HepG2 (cell line): ENCODE data around the gene JTB. TPM values are rescaled to one million over a fixed set of nuclear protein-coding genes. Genes with fewer than 3 reads are reported as not detected.

ENCODE experiments used
- BHLHE40 ChIP-seq: IDR thresholded peaks from 2 replicates; pipeline ENCODE4 v1.6.1; 2011; ENCODE audit warnings: low read length, improper control_type of control experiment
- CC2D1A ChIP-seq: sonication (generic); formaldehyde crosslinking; IDR thresholded peaks from 2 replicates; pipeline ENCODE4 v1.8.1; 2023; ENCODE audit warnings: mild to moderate bottlenecking, missing genetic modification reagents
- EED ChIP-seq: sonication (generic); formaldehyde crosslinking; IDR thresholded peaks from 2 replicates; pipeline ENCODE4 v1.5.0; 2020; ENCODE audit warnings: mild to moderate bottlenecking, missing genetic modification reagents
- ETV6 ChIP-seq: sonication (generic); formaldehyde crosslinking; conservative IDR thresholded peaks from 2 replicates; pipeline ENCODE4 v1.4.0; 2020; ENCODE audit warnings: missing genetic modification reagents
- GMEB2 ChIP-seq: IDR thresholded peaks from 2 replicates; pipeline ENCODE4 v1.6.1; 2016; ENCODE audit warnings: missing biosample characterization, missing genetic modification reagents, low read depth
- MLX ChIP-seq: IDR thresholded peaks from 2 replicates; pipeline ENCODE4 v1.6.1; 2016
- NCOR1 ChIP-seq: fragments of 200-600 bp; sonication (generic); IDR thresholded peaks from 2 replicates; pipeline ENCODE4 v1.7.0; 2017; ENCODE audit warnings: antibody characterized with exemption, low read length, borderline replicate concordance
- TBX3 ChIP-seq: fragments of 450-650 bp; IDR thresholded peaks from 2 replicates; pipeline ENCODE4 v1.6.1; 2017; ENCODE audit warnings: antibody characterized with exemption, mild to moderate bottlenecking, inconsistent platforms, borderline replicate concordance
- TRAFD1 ChIP-seq: sonication (generic); formaldehyde crosslinking; IDR thresholded peaks from 2 replicates; pipeline ENCODE4 v1.5.1; 2020; ENCODE audit warnings: missing genetic modification reagents, mild to moderate bottlenecking, borderline replicate concordance
- TRIM22 ChIP-seq: fragments of 450-650 bp; IDR thresholded peaks from 2 replicates; pipeline ENCODE4 v1.6.1; 2017
- ZBTB33 ChIP-seq: sonication (generic); formaldehyde crosslinking; IDR thresholded peaks from 2 replicates; pipeline ENCODE4 v1.4.0; 2020; ENCODE audit warnings: missing genetic modification reagents
- ZNF138 ChIP-seq: sonication (generic); formaldehyde crosslinking; IDR thresholded peaks from 2 replicates; pipeline ENCODE4 v1.5.0; 2020; ENCODE audit warnings: mild to moderate bottlenecking, low read depth, missing genetic modification reagents
- ZNF335 ChIP-seq: sonication (generic); formaldehyde crosslinking; IDR thresholded peaks from 2 replicates; pipeline ENCODE4 v1.4.0; 2020; ENCODE audit warnings: missing genetic modification reagents
- ZNF382 ChIP-seq: sonication (generic); formaldehyde crosslinking; IDR thresholded peaks from 2 replicates; pipeline ENCODE4 v1.5.0; 2020; ENCODE audit warnings: missing genetic modification reagents, mild to moderate bottlenecking, borderline replicate concordance
- ZNF687 ChIP-seq: sonication (generic); formaldehyde crosslinking; IDR thresholded peaks from 2 replicates; pipeline ENCODE4 v1.5.1; 2020; ENCODE audit warnings: mild to moderate bottlenecking, missing genetic modification reagents, moderate library complexity
- ZNF747 ChIP-seq: sonication (generic); formaldehyde crosslinking; IDR thresholded peaks from 2 replicates; pipeline ENCODE4 v1.8.1; 2023; ENCODE audit warnings: missing genetic modification reagents, mild to moderate bottlenecking, borderline replicate concordance
- ZZZ3 ChIP-seq: sonication (generic); formaldehyde crosslinking; IDR thresholded peaks from 2 replicates; pipeline ENCODE4 v1.4.0; 2020; ENCODE audit warnings: missing genetic modification reagents, mild to moderate bottlenecking, borderline replicate concordance
- polyA plus RNA-seq, 8 experiments: library from polyadenylated mRNA; depleted of rRNA in 3 of 8; stranded (reverse) in 7 of 8; unstranded in 1 of 8; fragments of >200 nt; fragmentation: Illumina TruSeq in 4 of 8; extraction: Trizol in 4 of 8; gene quantifications; 2 replicates each; pipeline versions ENCODE4 v1.2.1 to v1.2.3, GENCODE V29; 2011 to 2016; ENCODE audit warnings: low read depth in 4 of 8, missing spikeins in 1 of 8, mixed read lengths in 1 of 8; ENCODE audit not compliant: insufficient read depth in 1 of 8
- total RNA-seq, 5 experiments: library from RNA; depleted of rRNA; stranded (reverse); fragments of >200 nt; fragmentation: Illumina TruSeq; extraction: Trizol; gene quantifications; 2 replicates each; pipeline ENCODE4 v1.2.3, GENCODE V29; 2016; ENCODE audit warnings: low read depth in 1 of 5

The JTB gene
- total and polyA plus RNA-seq, 2 of the 13 experiments (the other 11 are each of a cell fraction or from before 2014, with no cell fraction given): 96.7 to 99.2 TPM

GRCh38 chr1:153990468-153991150, 13.1 kb upstream of the JTB start, which contains the start of gene RPS27 (continued):
- TF ChIP-seq NCOR1: no peak
- no peak; the same call in 1 of the 2 replicates for TF ChIP-seq TRAFD1
- TF ChIP-seq ZBTB33 (CRISPR knock-in tag): no peak; the same call in 1 of the 2 replicates
- 0 out of 2 replicates have a peak, but pooled peaks have one; percentile 37 for TF ChIP-seq ZNF138 (CRISPR knock-in tag)
- peak; percentile 26; the same call in 1 of the 2 replicates for TF ChIP-seq GMEB2 (CRISPR knock-in tag)
- peak; percentile 52; the same call in 1 of the 2 replicates for TF ChIP-seq ZNF747 (CRISPR knock-in tag)
- TF ChIP-seq EED: peak; percentile 61; the same call in 1 of the 2 replicates
- TF ChIP-seq ZNF687 (CRISPR knock-in tag): peak; percentile 80
- peak; percentile 89; the same call in 1 of the 2 replicates for TF ChIP-seq ZZZ3 (CRISPR knock-in tag)
- no peak for TF ChIP-seq TBX3
- TF ChIP-seq CC2D1A (CRISPR knock-in tag): no peak
- peak; percentile 68 for TF ChIP-seq ETV6 (CRISPR knock-in tag)
- TF ChIP-seq ZNF382: no peak
- TF ChIP-seq ZNF335 (CRISPR knock-in tag): 0 out of 2 replicates have a peak, but pooled peaks have one; percentile 54
- TF ChIP-seq MLX (CRISPR knock-in tag): no peak; the same call in 1 of the 2 replicates
- TF ChIP-seq TRIM22: no peak
- TF ChIP-seq BHLHE40: no peak
